Neural progenitor cell (in vitro differentiated cells): Measurements from ENCODE around the gene PCNX1. TPM values are rescaled to one million over a fixed set of nuclear protein-coding genes. Genes with fewer than 3 reads are reported as not detected.

Experiments
- DNase-seq: peaks from one replicate; pipeline ENCODE4 v3.0.0-alpha.2; 2016; ENCODE audit warnings: low spot score
- H2AFZ ChIP-seq: fragments of 200-600 bp; sonication (generic); replicated peaks from 2 replicates; pipeline ENCODE4 v1.6.1; 2016; ENCODE audit warnings: antibody characterized with exemption
- H3F3A ChIP-seq: fragments of 200-600 bp; sonication (generic); 2 replicates; pipeline ENCODE4 v1.6.1; 2016; ENCODE audit warnings: antibody characterized with exemption, low read depth
- H3K27ac ChIP-seq: fragments of 200-600 bp; sonication (generic); 2 replicates; pipeline ENCODE4 v1.5.1; 2016; ENCODE audit warnings: mild to moderate bottlenecking
- H3K27me3 ChIP-seq: fragments of 200-600 bp; sonication (generic); 2 replicates; pipeline ENCODE4 v1.6.1; 2016; ENCODE audit warnings: mild to moderate bottlenecking, moderate library complexity
- H3K36me3 ChIP-seq: fragments of 200-600 bp; sonication (generic); 2 replicates; pipeline ENCODE4 v1.5.1; 2016
- H3K4me1 ChIP-seq: fragments of 200-600 bp; sonication (generic); 2 replicates; pipeline ENCODE4 v1.6.1; 2016; ENCODE audit warnings: mixed run types
- H3K4me2 ChIP-seq: fragments of 200-600 bp; sonication (generic); 2 replicates; pipeline ENCODE4 v1.6.1; 2016
- H3K4me3 ChIP-seq: fragments of 200-600 bp; sonication (generic); 2 replicates; pipeline ENCODE4 v1.5.1; 2016
- H3K79me2 ChIP-seq: fragments of 200-600 bp; sonication (generic); 2 replicates; pipeline ENCODE4 v1.6.1; 2016; ENCODE audit warnings: low read depth
- H3K9ac ChIP-seq: fragments of 200-600 bp; sonication (generic); 2 replicates; pipeline ENCODE4 v1.6.1; 2016
- H3K9me3 ChIP-seq: fragments of 200-600 bp; sonication (generic); 2 replicates; pipeline ENCODE4 v1.5.1; 2016; ENCODE audit warnings: low read depth
- H4K20me1 ChIP-seq: fragments of 200-600 bp; sonication (generic); 2 replicates; pipeline ENCODE4 v1.6.1; 2016; ENCODE audit warnings: low read depth
- H3K27ac Mint-ChIP-seq: 3 replicates; pipeline ENCODE4 v1.8.0; 2021; ENCODE audit warnings: mixed read lengths
- H3K27me3 Mint-ChIP-seq: 2 replicates; pipeline ENCODE4 v1.8.0; 2022; ENCODE audit warnings: low read depth, mild to moderate bottlenecking, inconsistent platforms, moderate library complexity, mixed read lengths; ENCODE audit not compliant: insufficient read depth
- H3K36me3 Mint-ChIP-seq: 3 replicates; pipeline ENCODE4 v1.8.0; 2021; ENCODE audit warnings: mixed read lengths
- H3K4me1 Mint-ChIP-seq: 3 replicates; pipeline ENCODE4 v1.8.0; 2021; ENCODE audit warnings: mixed read lengths
- H3K4me3 Mint-ChIP-seq: 3 replicates; pipeline ENCODE4 v1.8.0; 2021; ENCODE audit warnings: mild to moderate bottlenecking, moderate library complexity, mixed read lengths
- H3K9me3 Mint-ChIP-seq: 3 replicates; pipeline ENCODE4 v1.8.0; 2020; ENCODE audit warnings: mixed read lengths
- CTCF ChIP-seq: fragments of 200-600 bp; sonication (generic); IDR thresholded peaks from 2 replicates; pipeline ENCODE4 v1.5.1; 2017; ENCODE audit warnings: antibody characterized with exemption, mild to moderate bottlenecking
- EZH2 ChIP-seq: fragments of 200-600 bp; sonication (generic); IDR thresholded peaks from 2 replicates; pipeline ENCODE4 v1.6.1; 2017; ENCODE audit warnings: antibody characterized with exemption, mild to moderate bottlenecking, moderate library complexity
- EZH2phosphoT487 ChIP-seq: fragments of 200-600 bp; sonication (generic); IDR thresholded peaks from 2 replicates; pipeline ENCODE4 v1.6.1; 2017; ENCODE audit warnings: antibody characterized with exemption
- total RNA-seq: library from RNA; depleted of rRNA; stranded (reverse); fragments of >200 nt; gene quantifications from 2 replicates; pipeline ENCODE4 v1.2.3, GENCODE V29; 2015; ENCODE audit warnings: low replicate concordance

PCNX1 gene
- total RNA-seq, 1 donor from 2014 or later, result 48.6 TPM

DNA sequence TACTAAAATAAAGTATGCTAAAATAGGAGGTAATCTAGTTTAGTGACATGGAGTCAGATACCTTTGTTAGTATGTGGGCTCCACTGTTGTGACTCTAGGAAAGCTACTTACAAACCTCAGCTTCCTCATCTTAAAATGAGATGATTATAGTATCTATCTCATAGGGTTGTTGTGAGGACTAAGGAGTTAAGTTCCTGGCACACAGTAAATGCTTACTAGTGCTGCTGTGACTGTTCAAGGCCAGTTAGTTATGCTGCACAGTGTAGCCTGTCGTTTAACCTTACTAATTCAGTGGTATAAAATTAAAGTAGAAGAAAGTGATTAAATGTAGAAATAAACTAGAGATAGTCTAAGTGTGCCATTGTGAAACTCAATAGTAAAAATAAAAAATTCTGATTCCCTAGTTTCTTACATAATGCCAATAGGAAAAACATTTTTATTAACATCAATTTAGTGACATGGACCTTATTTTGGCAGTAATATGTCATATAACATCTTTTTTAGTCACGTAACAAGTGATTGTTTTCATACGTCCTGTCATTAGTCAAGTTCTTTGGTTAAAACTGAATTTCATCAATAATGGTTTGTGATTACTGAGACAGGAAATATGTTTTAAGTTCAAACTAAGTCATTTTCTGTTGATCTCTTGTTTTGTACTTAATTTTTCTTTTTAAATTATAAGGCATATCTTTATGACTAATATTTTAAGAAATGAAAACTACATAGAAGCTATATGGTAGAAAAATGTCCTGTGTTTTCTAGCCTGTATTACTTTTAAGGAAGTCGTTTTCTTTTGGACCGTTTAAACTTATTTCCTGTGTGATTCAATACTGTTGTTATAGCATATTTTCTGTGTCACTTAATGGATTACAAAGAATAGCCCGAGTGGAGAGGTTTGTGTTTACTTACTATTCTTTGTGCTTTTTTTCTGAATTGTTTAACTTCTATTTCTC, 74.0 kb downstream of the PCNX1 start:
- Histone ChIP-seq H4K20me1 (peaks cover 24% of the 10 kb centered on the region), H3K9me3 (no peaks in the 10 kb centered on the region), H3K4me1 (peaks cover 9% of the 10 kb centered on the region), H3K4me3 (no peak overlapping the region), H3F3A (no peaks in the 10 kb centered on the region), H3K27me3 (no peaks in the 10 kb centered on the region), H3K36me3 (no peaks in the 10 kb centered on the region), H2AFZ (no peak overlapping the region), H3K79me2 (peaks cover 55% of the 10 kb centered on the region), H3K9ac (no peak overlapping the region), H3K27ac (peak overlapping the region; percentile 1), H3K4me2 (no peak overlapping the region)
- peaks cover 2% of the 10 kb centered on the region for H3K27me3 Mint-ChIP-seq
- no peak overlapping the region for H3K4me3 Mint-ChIP-seq
- H3K9me3 Mint-ChIP-seq, result no peaks in the 10 kb centered on the region
- H3K36me3 Mint-ChIP-seq, result peaks cover 20% of the 10 kb centered on the region
- TF ChIP-seq EZH2 (no peak), EZH2phosphoT487 (no peak), CTCF (no peak)
- H3K4me1 Mint-ChIP-seq, result peaks cover 6% of the 10 kb centered on the region
- DNase-seq, result no peak
- no peak overlapping the region for H3K27ac Mint-ChIP-seq

GRCh38 chr14:70982200-70982599, 74.9 kb downstream of the PCNX1 start:
- Histone ChIP-seq H3K36me3 (no peaks in the 10 kb centered on the region), H3K9ac (no peak overlapping the region), H3K4me1 (peaks cover 4% of the 10 kb centered on the region), H2AFZ (no peak overlapping the region), H4K20me1 (peaks cover 17% of the 10 kb centered on the region), H3K27me3 (no peaks in the 10 kb centered on the region), H3K4me3 (no peak overlapping the region), H3K79me2 (peaks cover 64% of the 10 kb centered on the region), H3K4me2 (no peak overlapping the region), H3K27ac (no peak overlapping the region), H3F3A (no peaks in the 10 kb centered on the region), H3K9me3 (no peaks in the 10 kb centered on the region)
- H3K27me3 Mint-ChIP-seq, result peaks cover 2% of the 10 kb centered on the region
- H3K36me3 Mint-ChIP-seq, result peaks cover 12% of the 10 kb centered on the region
- H3K27ac Mint-ChIP-seq, result no peak overlapping the region
- peaks cover 1% of the 10 kb centered on the region for H3K4me1 Mint-ChIP-seq
- no peak for TF ChIP-seq CTCF
- no peak for TF ChIP-seq EZH2phosphoT487
- TF ChIP-seq EZH2, result no peak
- no peaks in the 10 kb centered on the region for H3K9me3 Mint-ChIP-seq
- no peak for DNase-seq
- H3K4me3 Mint-ChIP-seq, result no peak overlapping the region

- H3K4me2 ChIP-seq, result no peak overlapping the region
- DNase-seq, result no peak
- no peak overlapping the region for H3K27ac ChIP-seq
- no peaks in the 10 kb centered on the region for H3K27me3 ChIP-seq
- peaks cover 35% of the 10 kb centered on the region for H3K79me2 ChIP-seq
- Mint-ChIP-seq H3K9me3 (no peaks in the 10 kb centered on the region), H3K27me3 (no peaks in the 10 kb centered on the region), H3K4me3 (no peak overlapping the region), H3K36me3 (no peaks in the 10 kb centered on the region), H3K27ac (no peak overlapping the region), H3K4me1 (no peaks in the 10 kb centered on the region)
- TF ChIP-seq EZH2phosphoT487 (no peak), EZH2 (no peak), CTCF (no peak)
- H3K36me3 ChIP-seq, result no peaks in the 10 kb centered on the region
- H3K4me3 ChIP-seq, result no peak overlapping the region
- no peaks in the 10 kb centered on the region for H3K4me1 ChIP-seq
- H4K20me1 ChIP-seq, result peaks cover 11% of the 10 kb centered on the region
- H2AFZ ChIP-seq, result no peak overlapping the region
- H3F3A ChIP-seq, result peaks cover 2% of the 10 kb centered on the region
- H3K9me3 ChIP-seq, result no peaks in the 10 kb centered on the region
- no peak overlapping the region for H3K9ac ChIP-seq
Measured at GRCh38 chr14:70987041-70987440, 79.8 kb downstream of the PCNX1 start.
